ENCODE measurements around the gene EPHX1. TPM values are rescaled to one million over a fixed set of nuclear protein-coding genes. Genes with fewer than 3 reads are reported as not detected.

EPHX1 gene
- total RNA-seq, 2 donors from 2014 or later = 151 to 232 TPM

GRCh38 chr1:225855503-225856300, 45.8 kb downstream of the EPHX1 start:
- TF ChIP-seq POLR2A (IDR thresholded peaks at IDR 0.05) (no peak), CTCF (IDR thresholded peaks at IDR 0.05) (no peak), POLR2AphosphoS5 (IDR thresholded peaks at IDR 0.05) (no peak)
- Histone ChIP-seq H3K9me3 (no peaks in the 10 kb centered on the region), H3K27ac (no peak overlapping the region), H3K27me3 (replicated peaks; ENCODE audit: insufficient read depth) (no peaks in the 10 kb centered on the region), H3K36me3 (peaks cover 3 to 5% of the 10 kb centered on the region in 2 donors), H3K4me1 (replicated peaks) (no peaks in the 10 kb centered on the region), H3K4me3 (no peak overlapping the region)
- intact Hi-C loops (cut with DNase I) = no loop called here
- 91% methylated on average over 10 of the region's 10 CpGs for WGBS
- no peak for DNase-seq (ENCODE audit: low spot score)

GRCh38 chr1:225857256-225857655, 47.3 kb downstream of the EPHX1 start:
- Histone ChIP-seq H3K27me3 (replicated peaks; ENCODE audit: insufficient read depth) (no peaks in the 10 kb centered on the region), H3K36me3 (peaks cover 14 to 15% of the 10 kb centered on the region in 2 donors), H3K4me3 (no peak overlapping the region), H3K9me3 (no peaks in the 10 kb centered on the region), H3K4me1 (replicated peaks) (no peaks in the 10 kb centered on the region), H3K27ac (no peak overlapping the region)
- DNase-seq (ENCODE audit: low spot score) = no peak
- 40% methylated on average over 7 of the region's 7 CpGs for WGBS
- intact Hi-C loops (cut with DNase I) = no loop called here
- TF ChIP-seq POLR2AphosphoS5 (IDR thresholded peaks at IDR 0.05) = no peak

- no peak for TF ChIP-seq CTCF (IDR thresholded peaks at IDR 0.05)
- no peak for TF ChIP-seq POLR2AphosphoS5 (IDR thresholded peaks at IDR 0.05)
- TF ChIP-seq POLR2A (IDR thresholded peaks at IDR 0.05) = no peak
- Histone ChIP-seq H3K9me3 (no peaks in the 10 kb centered on the region), H3K27me3 (replicated peaks; ENCODE audit: insufficient read depth) (no peaks in the 10 kb centered on the region), H3K36me3 (peaks cover 17 to 19% of the 10 kb centered on the region in 2 donors), H3K27ac (no peak overlapping the region), H3K4me1 (replicated peaks) (no peaks in the 10 kb centered on the region), H3K4me3 (no peak overlapping the region)
- intact Hi-C loops (cut with DNase I) = no loop called here
- no peak for DNase-seq (ENCODE audit: low spot score)
- 95% methylated on average over 5 of the region's 5 CpGs for WGBS
Observed at GRCh38 chr1:225859151-225859550, 49.2 kb downstream of the EPHX1 start.

- no peaks in the 10 kb centered on the region for H3K27me3 ChIP-seq (replicated peaks; ENCODE audit: insufficient read depth)
- WGBS = 96% methylated on average over 5 of the region's 5 CpGs
- TF ChIP-seq POLR2A (IDR thresholded peaks at IDR 0.05) (no peak), POLR2AphosphoS5 (IDR thresholded peaks at IDR 0.05) (no peak), CTCF (IDR thresholded peaks at IDR 0.05) (no peak)
- no peaks in the 10 kb centered on the region for H3K9me3 ChIP-seq
- H3K4me3 ChIP-seq = no peak overlapping the region
- intact Hi-C loops (cut with DNase I) = no loop called here
- no peak overlapping the region for H3K27ac ChIP-seq
- DNase-seq (ENCODE audit: low spot score) = no peak
- no peaks in the 10 kb centered on the region for H3K4me1 ChIP-seq (replicated peaks)
- H3K36me3 ChIP-seq = peaks cover 17 to 23% of the 10 kb centered on the region in 2 donors
Observed at GRCh38 chr1:225860107-225860506, 50.2 kb downstream of the EPHX1 start.

- no peak for DNase-seq (ENCODE audit: low spot score)
- intact Hi-C loops (cut with DNase I) = no loop called here
- Histone ChIP-seq H3K27ac (no peak overlapping the region), H3K27me3 (replicated peaks; ENCODE audit: insufficient read depth) (no peaks in the 10 kb centered on the region), H3K4me3 (no peak overlapping the region), H3K9me3 (no peaks in the 10 kb centered on the region), H3K4me1 (replicated peaks) (no peaks in the 10 kb centered on the region), H3K36me3 (peaks cover 17 to 27% of the 10 kb centered on the region in 2 donors)
- TF ChIP-seq POLR2A (IDR thresholded peaks at IDR 0.05) = no peak
- no peak for TF ChIP-seq CTCF (IDR thresholded peaks at IDR 0.05)
- no peak for TF ChIP-seq POLR2AphosphoS5 (IDR thresholded peaks at IDR 0.05)
- WGBS = 90% methylated on average over 6 of the region's 7 CpGs
Observed at GRCh38 chr1:225860876-225861441, 51.0 kb downstream of the EPHX1 start.
